GM12872 (cell line): ENCODE data around the gene ARFIP1.

ENCODE experiments used
- TF ChIP-seq, protein P1 (sequence below): IDR thresholded peaks from 3 replicates; pipeline ENCODE4 v1.5.1; 2011; ENCODE audit warnings: low read depth, mild to moderate bottlenecking, low read length, moderate library complexity; ENCODE audit not compliant: insufficient read depth

Gene ARFIP1

GRCh38 chr4:152953514-152953913, 173.8 kb downstream of the ARFIP1 start:
- TF ChIP-seq, protein P1, sequence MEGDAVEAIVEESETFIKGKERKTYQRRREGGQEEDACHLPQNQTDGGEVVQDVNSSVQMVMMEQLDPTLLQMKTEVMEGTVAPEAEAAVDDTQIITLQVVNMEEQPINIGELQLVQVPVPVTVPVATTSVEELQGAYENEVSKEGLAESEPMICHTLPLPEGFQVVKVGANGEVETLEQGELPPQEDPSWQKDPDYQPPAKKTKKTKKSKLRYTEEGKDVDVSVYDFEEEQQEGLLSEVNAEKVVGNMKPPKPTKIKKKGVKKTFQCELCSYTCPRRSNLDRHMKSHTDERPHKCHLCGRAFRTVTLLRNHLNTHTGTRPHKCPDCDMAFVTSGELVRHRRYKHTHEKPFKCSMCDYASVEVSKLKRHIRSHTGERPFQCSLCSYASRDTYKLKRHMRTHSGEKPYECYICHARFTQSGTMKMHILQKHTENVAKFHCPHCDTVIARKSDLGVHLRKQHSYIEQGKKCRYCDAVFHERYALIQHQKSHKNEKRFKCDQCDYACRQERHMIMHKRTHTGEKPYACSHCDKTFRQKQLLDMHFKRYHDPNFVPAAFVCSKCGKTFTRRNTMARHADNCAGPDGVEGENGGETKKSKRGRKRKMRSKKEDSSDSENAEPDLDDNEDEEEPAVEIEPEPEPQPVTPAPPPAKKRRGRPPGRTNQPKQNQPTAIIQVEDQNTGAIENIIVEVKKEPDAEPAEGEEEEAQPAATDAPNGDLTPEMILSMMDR: no peak

GRCh38 chr4:152954741-152955140, 175.0 kb downstream of the ARFIP1 start:
- TF ChIP-seq, protein P1: no peak

- TF ChIP-seq, protein P1: no peak
Observed at GRCh38 chr4:152956147-152956546, 176.4 kb downstream of the ARFIP1 start.

DNA sequence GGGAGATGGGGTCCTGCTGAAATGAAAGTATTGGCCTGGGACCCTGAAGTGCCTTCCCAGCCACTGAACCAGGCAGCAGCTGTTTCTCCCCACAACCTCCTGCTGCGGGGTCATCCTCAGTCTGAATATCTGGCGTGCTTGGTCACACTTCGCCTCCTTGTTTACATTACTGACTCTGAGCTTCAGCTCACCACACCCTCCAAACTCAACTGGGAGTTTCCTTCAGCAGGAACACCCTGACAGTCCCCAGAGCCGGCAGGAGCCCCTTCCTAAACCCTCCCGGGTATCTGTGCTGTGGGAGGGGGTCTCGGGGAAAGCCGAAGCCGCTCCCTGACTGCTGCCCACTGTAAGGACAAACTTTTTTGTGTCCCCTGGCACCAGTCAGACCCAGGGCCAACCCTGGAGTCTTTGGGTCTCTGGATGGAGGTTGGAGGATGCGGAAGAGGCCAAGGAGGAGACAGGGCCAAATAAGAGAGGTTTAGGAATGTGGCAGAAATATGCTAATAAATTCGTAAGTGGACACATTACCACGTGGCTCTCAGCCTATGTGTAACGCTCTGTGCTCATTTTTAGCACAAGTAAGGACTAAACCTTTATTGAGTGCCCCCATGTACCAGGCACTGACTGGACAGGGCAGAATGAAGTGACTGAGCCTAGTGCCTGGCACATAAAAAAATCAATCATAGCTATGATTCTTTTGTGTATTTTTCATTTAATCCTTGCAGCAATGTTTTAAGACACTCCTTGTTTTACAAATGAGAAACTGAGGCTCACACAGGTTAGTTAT, 177.1 kb downstream of the ARFIP1 start:
- TF ChIP-seq, protein P1: no peak

DNA sequence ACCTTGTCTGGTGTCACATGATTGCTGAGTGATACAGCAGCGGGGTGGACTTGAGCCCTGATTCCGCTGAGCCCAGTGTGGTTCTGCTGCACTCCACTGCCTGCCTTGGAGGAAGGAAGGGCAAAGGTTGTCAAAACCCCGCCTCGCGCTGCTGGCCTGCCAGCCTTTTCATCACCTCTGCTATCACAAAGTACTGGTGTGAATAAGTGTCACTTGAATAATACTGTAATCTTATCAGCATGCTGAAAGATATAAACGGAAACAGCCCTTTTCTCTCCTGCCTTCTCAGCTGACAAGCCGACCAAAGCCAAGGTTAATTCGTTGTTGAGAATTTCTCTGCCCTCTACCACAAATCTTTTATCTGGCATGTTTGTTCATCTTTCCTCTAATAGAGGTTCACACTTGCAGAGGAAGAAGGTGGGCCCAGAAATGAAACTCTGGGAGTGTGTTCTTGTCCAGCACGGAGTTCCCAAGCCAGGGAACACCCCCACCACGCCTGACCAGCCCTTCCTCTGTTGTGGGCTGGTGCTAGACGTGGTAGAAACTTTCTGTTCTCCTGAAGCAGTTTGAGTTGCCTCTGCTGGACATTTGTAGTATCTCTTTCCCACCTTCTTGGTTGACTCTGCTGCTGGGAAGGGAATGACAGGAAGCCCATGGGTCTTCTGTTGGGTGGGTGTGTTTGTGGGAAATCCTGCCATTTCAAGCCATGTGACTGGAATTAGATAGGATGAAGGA, 177.8 kb downstream of the ARFIP1 start:
- TF ChIP-seq, protein P1: no peak

DNA sequence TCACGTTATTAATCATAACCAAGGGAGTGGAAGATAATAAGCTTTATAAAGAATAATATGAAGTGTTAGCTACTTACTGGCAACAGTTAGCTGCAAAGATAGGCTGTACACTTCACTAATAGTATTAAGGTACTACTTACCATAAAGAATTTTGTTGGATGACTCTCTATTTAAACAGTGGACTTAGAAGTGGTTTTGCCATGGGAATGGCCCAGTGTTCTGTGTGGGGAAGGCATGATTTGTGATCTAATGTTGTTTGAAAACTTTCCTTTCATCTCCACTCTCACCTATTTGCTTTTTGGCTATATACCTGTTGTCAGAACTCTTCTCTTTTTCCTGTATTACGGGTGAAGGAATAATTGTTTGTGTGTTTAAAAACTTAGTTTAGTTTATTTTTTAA, 179.3 kb downstream of the ARFIP1 start:
- TF ChIP-seq, protein P1: no peak

GRCh38 chr4:152960082-152960481, 180.3 kb downstream of the ARFIP1 start:
- TF ChIP-seq, protein P1: no peak
